ENCODE measurements around the gene DRC7. TPM values are rescaled to one million over a fixed set of nuclear protein-coding genes. Genes with fewer than 3 reads are reported as not detected.

The DRC7 gene
- total and polyA plus RNA-seq, 10 donors, result 0.03 to 2.1 (median 0.15) TPM; not detected in 4

GRCh38 chr16:57762365-57763040, 67.9 kb downstream of the DRC7 start:
- intact Hi-C loops (cut with DNase I; ENCODE audit: low total_unique reads), result no loop called here
- Histone ChIP-seq H3K4me1 (peaks cover 0 to 14% (median under 1%) of the 10 kb centered on the region in 6 donors), H3K4me3 (no peak overlapping the region), H3K27ac (no peak overlapping the region), H3K9me3 (no peaks in the 10 kb centered on the region), H3K36me3 (peaks cover 0 to 90% (median 2%) of the 10 kb centered on the region in 6 donors), H3K27me3 (replicated peaks in 1 of 7) (no peaks in the 10 kb centered on the region)
- no peak for DNase-seq
- TF ChIP-seq POLR2AphosphoS5 (IDR thresholded peaks at IDR 0.05) (peak in 1 of 3 donors; percentile 10), CTCF (IDR thresholded peaks at IDR 0.05 in 8 of 11, conservative IDR thresholded peaks at IDR 0.05 in 3 of 11) (no peak)
- WGBS, 5 donors, result 76 to 84% (median 80%) methylated on average over 10 to 15 of the region's 15 CpGs

GRCh38 chr16:57763285-57764005, 68.8 kb downstream of the DRC7 start:
- WGBS, 5 donors, result 87 to 95% (median 89%) methylated on average over 11 to 14 of the region's 14 CpGs
- no peaks in the 10 kb centered on the region for H3K9me3 ChIP-seq
- no peak overlapping the region for H3K4me3 ChIP-seq
- no peak overlapping the region for H3K27ac ChIP-seq
- no peak for TF ChIP-seq POLR2AphosphoS5 (IDR thresholded peaks at IDR 0.05)
- DNase-seq, result no peak
- peaks cover 0 to 6% (median 0%) of the 10 kb centered on the region in 6 donors for H3K4me1 ChIP-seq
- no peaks in the 10 kb centered on the region for H3K27me3 ChIP-seq (replicated peaks in 1 of 7)
- intact Hi-C loops (cut with DNase I; ENCODE audit: low total_unique reads), result no loop called here
- H3K36me3 ChIP-seq, result peaks cover 0 to 87% (median 1%) of the 10 kb centered on the region in 6 donors

- no peaks in the 10 kb centered on the region for H3K9me3 ChIP-seq
- peaks cover 0 to under 1% (median 0%) of the 10 kb centered on the region in 6 donors for H3K4me1 ChIP-seq
- H3K36me3 ChIP-seq, result peaks cover 0 to 87% (median 3%) of the 10 kb centered on the region in 6 donors
- H3K27ac ChIP-seq, result no peak overlapping the region
- 94 to 96% (median 94%) methylated on average over 9 of the region's 9 CpGs for WGBS, 5 donors
- DNase-seq, result no peak
- intact Hi-C loops (cut with DNase I; ENCODE audit: low total_unique reads), result no loop called here
- H3K27me3 ChIP-seq (replicated peaks in 1 of 7), result no peaks in the 10 kb centered on the region
- TF ChIP-seq POLR2A (IDR thresholded peaks at IDR 0.05) (no peak), CTCF (IDR thresholded peaks at IDR 0.05 in 8 of 11, conservative IDR thresholded peaks at IDR 0.05 in 3 of 11) (no peak), POLR2AphosphoS5 (IDR thresholded peaks at IDR 0.05) (no peak)
- no peak overlapping the region for H3K4me3 ChIP-seq
Observed at GRCh38 chr16:57764006-57764340, 69.4 kb downstream of the DRC7 start.

- 67 to 83% (median 75%) methylated on average over 6 of the region's 6 CpGs for WGBS, 5 donors
- Histone ChIP-seq H3K4me3 (no peak overlapping the region), H3K4me1 (no peaks in the 10 kb centered on the region), H3K36me3 (peaks cover 0 to 87% (median 8%) of the 10 kb centered on the region in 6 donors), H3K27me3 (replicated peaks in 1 of 7) (no peaks in the 10 kb centered on the region), H3K9me3 (no peaks in the 10 kb centered on the region), H3K27ac (no peak overlapping the region)
- no peak for DNase-seq
- intact Hi-C loops (cut with DNase I; ENCODE audit: low total_unique reads), result no loop called here
- TF ChIP-seq CTCF (IDR thresholded peaks at IDR 0.05 in 8 of 11, conservative IDR thresholded peaks at IDR 0.05 in 3 of 11) (no peak), POLR2AphosphoS5 (IDR thresholded peaks at IDR 0.05) (no peak), POLR2A (IDR thresholded peaks at IDR 0.05) (no peak)
Observed at GRCh38 chr16:57764341-57765159, 69.9 kb downstream of the DRC7 start.

Measured in spleen (tissue), 11 donors.